Fibroblast of lung (primary cell): ENCODE results near the gene FHDC1. TPM values are rescaled to one million over a fixed set of nuclear protein-coding genes. Genes with fewer than 3 reads are reported as not detected.
A peak's percentile ranks its signal among the peaks of the same experiment; 100 is the strongest.

Experiments
- DNase-seq, 2 donors: peaks; one replicate each; pipeline versions ENCODE4 v3.0.0 to v3.0.0-alpha.2; 2010; ENCODE audit warnings: low read depth in 2 of 2
- H2AFZ ChIP-seq: 2 replicates; pipeline ENCODE4 v1.5.1; 2012; ENCODE audit warnings: low read length, control low read depth, inconsistent platforms
- H3K27ac ChIP-seq: 2 replicates; pipeline ENCODE4 v1.5.1; 2011; ENCODE audit warnings: low read length, control low read depth; ENCODE audit not compliant: insufficient read depth
- H3K27me3 ChIP-seq: 2 replicates; pipeline ENCODE4 v1.5.1; 2011; ENCODE audit warnings: mild to moderate bottlenecking, low read length; ENCODE audit not compliant: control insufficient read depth, insufficient read depth
- H3K36me3 ChIP-seq: 2 replicates; pipeline ENCODE4 v1.5.1; 2011; ENCODE audit warnings: low read length; ENCODE audit not compliant: control insufficient read depth, insufficient read depth
- H3K4me1 ChIP-seq: 2 replicates; pipeline ENCODE4 v1.5.1; 2011; ENCODE audit warnings: low read length; ENCODE audit not compliant: control insufficient read depth, insufficient read depth; ENCODE audit errors: extremely low read depth
- H3K4me2 ChIP-seq: 2 replicates; pipeline ENCODE4 v1.5.1; 2011; ENCODE audit warnings: low read length, control low read depth; ENCODE audit not compliant: insufficient read depth; ENCODE audit errors: extremely low read depth
- H3K4me3 ChIP-seq, 4 experiments: fragments of 200-600 bp in 1 of 4; sonication (generic) in 1 of 4; replicated peaks in 1 of 4; 2 replicates each; pipeline ENCODE4 v1.5.1; 2011 to 2016; ENCODE audit warnings: low read length in 4 of 4, low read depth in 3 of 4, mild to moderate bottlenecking in 3 of 4, control low read depth in 2 of 4, inconsistent platforms in 1 of 4, mixed read lengths in 1 of 4; ENCODE audit not compliant: insufficient read depth in 1 of 4; ENCODE audit errors: control extremely low read depth in 1 of 4
- H3K79me2 ChIP-seq: 2 replicates; pipeline ENCODE4 v1.5.1; 2012; ENCODE audit warnings: mild to moderate bottlenecking, low read length, inconsistent platforms; ENCODE audit not compliant: control insufficient read depth, insufficient read depth
- H3K9ac ChIP-seq: 2 replicates; pipeline ENCODE4 v1.5.1; 2011; ENCODE audit warnings: mild to moderate bottlenecking, low read length, control low read depth; ENCODE audit not compliant: insufficient read depth
- H3K9me3 ChIP-seq: 2 replicates; pipeline ENCODE4 v1.5.1; 2012; ENCODE audit warnings: low read depth, low read length; ENCODE audit not compliant: control insufficient read depth, insufficient read depth
- H4K20me1 ChIP-seq: 2 replicates; pipeline ENCODE4 v1.5.1; 2011; ENCODE audit warnings: low read length; ENCODE audit not compliant: control insufficient read depth, insufficient read depth; ENCODE audit errors: extremely low read depth
- CTCF ChIP-seq, 2 donors: IDR thresholded peaks in 1 of 2; conservative IDR thresholded peaks in 1 of 2; 1 replicate in 1 of 2; 2 replicates in 1 of 2; pipeline ENCODE4 v1.5.1; 2011 to 2012; ENCODE audit warnings: low read length in 2 of 2, control low read depth in 1 of 2, inconsistent platforms in 1 of 2, low read depth in 1 of 2, mild to moderate bottlenecking in 1 of 2
- EZH2 ChIP-seq: IDR thresholded peaks from 2 replicates; pipeline ENCODE4 v1.5.1; 2012; ENCODE audit warnings: low read length, control low read depth, mild to moderate bottlenecking; ENCODE audit errors: missing control alignments
- polyA plus RNA-seq, 2 donors: library from polyadenylated mRNA; depleted of rRNA in 1 of 2; stranded (reverse) in 1 of 2; unstranded in 1 of 2; fragments of >200 nt; gene quantifications; 2 replicates each; pipeline ENCODE4 v1.2.1, GENCODE V29; 2011 to 2012; ENCODE audit warnings: missing spikeins in 1 of 2
- total RNA-seq: library from RNA; depleted of rRNA; stranded (reverse); fragments of >200 nt; gene quantifications from 2 replicates; pipeline ENCODE4 v1.2.1, GENCODE V29; 2014

Gene FHDC1
- total and polyA plus RNA-seq, 2 donors (not counting 1 experiment from before 2014, with no cell fraction given): 0.14 to 0.33 TPM

DNA sequence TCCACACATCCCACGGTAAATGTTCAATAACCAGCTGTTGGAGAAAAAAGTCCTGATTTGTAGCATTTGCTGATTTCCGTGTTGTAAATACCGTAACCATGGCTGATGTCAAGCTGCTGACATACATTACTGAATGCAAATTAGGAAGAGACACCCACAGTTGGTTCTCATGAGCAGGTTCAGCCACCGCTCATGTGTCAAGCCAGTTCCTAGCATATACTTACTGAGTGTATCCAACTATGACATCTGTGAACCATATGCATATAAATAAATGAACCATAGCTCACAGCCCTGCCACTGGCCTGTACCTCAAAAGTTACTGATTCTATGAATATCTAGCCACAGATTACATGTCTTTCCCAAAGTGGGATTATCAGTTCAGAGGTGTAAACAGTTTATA, 29.5 kb downstream of the FHDC1 start:
- Histone ChIP-seq H2AFZ (no peak overlapping the region), H3K4me1 (peaks cover 8% of the 10 kb centered on the region), H3K27me3 (no peaks in the 10 kb centered on the region), H3K9me3 (no peaks in the 10 kb centered on the region), H3K27ac (no peak overlapping the region), H3K79me2 (no peaks in the 10 kb centered on the region), H3K4me2 (no peak overlapping the region), H3K9ac (no peak overlapping the region), H3K36me3 (no peaks in the 10 kb centered on the region), H4K20me1 (no peaks in the 10 kb centered on the region), H3K4me3 (no peak overlapping the region)
- DNase-seq: peak in 1 of 2 donors; percentile 16
- TF ChIP-seq CTCF (conservative IDR thresholded peaks at IDR 0.05 in 1 of 2, IDR thresholded peaks at IDR 0.05 in 1 of 2; ENCODE audit: low read depth in 1 of 2, low read length in 2 of 2) (no peak), EZH2 (no peak)

- no peaks in the 10 kb centered on the region for H3K9me3 ChIP-seq
Observed at GRCh38 chr4:152967907-152968306, 31.8 kb downstream of the FHDC1 start.

GRCh38 chr4:152968806-152969394, 32.8 kb downstream of the FHDC1 start:
- H3K4me3 ChIP-seq: no peak overlapping the region
- H3K36me3 ChIP-seq: no peaks in the 10 kb centered on the region
- H3K79me2 ChIP-seq: no peaks in the 10 kb centered on the region
- no peaks in the 10 kb centered on the region for H3K9me3 ChIP-seq
- no peak overlapping the region for H3K9ac ChIP-seq
- no peak overlapping the region for H2AFZ ChIP-seq
- no peak overlapping the region for H3K27ac ChIP-seq
- H4K20me1 ChIP-seq: no peaks in the 10 kb centered on the region
- TF ChIP-seq EZH2 (no peak), CTCF (conservative IDR thresholded peaks at IDR 0.05 in 1 of 2, IDR thresholded peaks at IDR 0.05 in 1 of 2; ENCODE audit: low read depth in 1 of 2, low read length in 2 of 2) (no peak)
- peak; percentile 30 to 50 for DNase-seq
- peaks cover 7% of the 10 kb centered on the region for H3K4me1 ChIP-seq
- peak overlapping the region; percentile 58 for H3K4me2 ChIP-seq
- H3K27me3 ChIP-seq: no peaks in the 10 kb centered on the region

More at GRCh38 chr4:152967907-152968306, 31.8 kb downstream of the FHDC1 start:
- Histone ChIP-seq H3K79me2 (no peaks in the 10 kb centered on the region), H3K27ac (no peak overlapping the region), H3K4me2 (no peak overlapping the region), H3K4me3 (no peak overlapping the region), H3K4me1 (peaks cover 2% of the 10 kb centered on the region), H3K36me3 (no peaks in the 10 kb centered on the region), H4K20me1 (no peaks in the 10 kb centered on the region), H3K9ac (no peak overlapping the region), H3K27me3 (no peaks in the 10 kb centered on the region), H2AFZ (no peak overlapping the region)
- no peak for TF ChIP-seq EZH2
- no peak for TF ChIP-seq CTCF (conservative IDR thresholded peaks at IDR 0.05 in 1 of 2, IDR thresholded peaks at IDR 0.05 in 1 of 2; ENCODE audit: low read depth in 1 of 2, low read length in 2 of 2)
- DNase-seq: no peak
